Loucy (cell line): ENCODE measurements around the gene LRRC10B.

Experiments used
- EZH2phosphoT487 ChIP-seq: fragments of 200-600 bp; IDR thresholded peaks from 2 replicates; pipeline ENCODE4 v1.6.1; 2018; ENCODE audit warnings: antibody characterized with exemption, mild to moderate bottlenecking, moderate library complexity, borderline replicate concordance
- TF ChIP-seq, protein P1 (sequence below): fragments of 200-600 bp; sonication (generic); conservative IDR thresholded peaks from 2 replicates; pipeline ENCODE4 v1.5.1; 2014; ENCODE audit warnings: mild to moderate bottlenecking, antibody characterized with exemption, low read length

DNA sequence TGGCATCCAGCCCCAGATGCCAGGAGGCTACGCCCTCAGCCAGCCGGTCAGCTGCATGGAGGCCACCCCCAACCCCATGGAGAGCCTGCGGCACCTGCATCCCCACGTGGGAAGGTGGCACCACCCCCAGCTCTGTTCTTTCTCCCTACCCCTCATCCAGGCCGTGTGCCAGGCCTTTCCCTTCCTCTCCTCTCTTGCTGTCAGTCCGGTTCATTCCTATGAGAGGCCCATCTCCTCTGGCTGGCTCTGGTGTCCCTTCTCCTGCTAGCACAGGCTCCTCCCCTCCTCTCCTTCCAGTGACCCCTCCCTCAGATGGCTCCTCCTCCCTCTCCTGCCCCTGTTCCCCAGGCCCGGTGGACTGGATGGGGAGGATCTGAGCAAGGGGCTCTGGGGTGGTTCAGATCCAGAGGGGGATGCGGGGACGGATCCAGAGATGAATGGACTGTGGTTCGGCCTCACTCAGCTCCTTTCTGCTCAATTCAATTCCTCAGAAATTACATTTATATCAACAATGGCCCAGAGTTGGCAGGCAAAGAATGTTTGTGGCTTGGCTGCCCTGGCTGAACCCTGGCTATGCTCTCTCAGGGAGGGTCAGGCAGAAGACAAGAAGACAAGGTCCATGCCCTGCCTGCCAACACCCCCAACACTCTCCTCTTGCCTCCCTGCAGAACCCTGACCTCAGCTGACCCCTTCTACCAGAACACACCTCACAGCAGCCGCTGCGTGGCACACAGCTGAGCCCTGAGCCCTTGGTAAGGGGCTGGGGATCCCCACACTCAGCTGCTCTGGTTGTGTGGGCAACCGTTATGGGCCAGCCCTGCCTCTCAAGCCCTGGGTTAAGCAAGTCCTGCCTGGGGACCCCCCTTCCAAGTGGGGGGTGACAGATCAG lies 18.5 kb upstream of the LRRC10B start:
- TF ChIP-seq, protein P1, sequence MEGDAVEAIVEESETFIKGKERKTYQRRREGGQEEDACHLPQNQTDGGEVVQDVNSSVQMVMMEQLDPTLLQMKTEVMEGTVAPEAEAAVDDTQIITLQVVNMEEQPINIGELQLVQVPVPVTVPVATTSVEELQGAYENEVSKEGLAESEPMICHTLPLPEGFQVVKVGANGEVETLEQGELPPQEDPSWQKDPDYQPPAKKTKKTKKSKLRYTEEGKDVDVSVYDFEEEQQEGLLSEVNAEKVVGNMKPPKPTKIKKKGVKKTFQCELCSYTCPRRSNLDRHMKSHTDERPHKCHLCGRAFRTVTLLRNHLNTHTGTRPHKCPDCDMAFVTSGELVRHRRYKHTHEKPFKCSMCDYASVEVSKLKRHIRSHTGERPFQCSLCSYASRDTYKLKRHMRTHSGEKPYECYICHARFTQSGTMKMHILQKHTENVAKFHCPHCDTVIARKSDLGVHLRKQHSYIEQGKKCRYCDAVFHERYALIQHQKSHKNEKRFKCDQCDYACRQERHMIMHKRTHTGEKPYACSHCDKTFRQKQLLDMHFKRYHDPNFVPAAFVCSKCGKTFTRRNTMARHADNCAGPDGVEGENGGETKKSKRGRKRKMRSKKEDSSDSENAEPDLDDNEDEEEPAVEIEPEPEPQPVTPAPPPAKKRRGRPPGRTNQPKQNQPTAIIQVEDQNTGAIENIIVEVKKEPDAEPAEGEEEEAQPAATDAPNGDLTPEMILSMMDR = no peak
- TF ChIP-seq EZH2phosphoT487 = no peak
